GM19324 (cell line): Measurements from ENCODE around the gene TBC1D9.

ENCODE experiments used
- ATAC-seq: cut with Tn5 transposase; IDR thresholded peaks from one replicate; pipeline ENCODE4 v1.9.1; 2021; ENCODE audit warnings: mild to moderate bottlenecking, moderate library complexity; ENCODE audit not compliant: unreplicated experiment, low FRiP score

TBC1D9 gene

GRCh38 chr4:140630246-140630645 is 125.9 kb downstream of the TBC1D9 start:
- no peak for ATAC-seq

- ATAC-seq = no peak
Observed at GRCh38 chr4:140628016-140628415, 128.2 kb downstream of the TBC1D9 start.

GRCh38 chr4:140626661-140627376 is 129.4 kb downstream of the TBC1D9 start:
- ATAC-seq = no peak

GRCh38 chr4:140622333-140622958 is 133.7 kb downstream of the TBC1D9 start:
- no peak for ATAC-seq

- ATAC-seq = no peak
Observed at GRCh38 chr4:140621161-140621560, 135.0 kb downstream of the TBC1D9 start.

- no peak for ATAC-seq
Observed at GRCh38 chr4:140617499-140618248, 138.5 kb downstream of the TBC1D9 start.

GRCh38 chr4:140615451-140615850 is 140.7 kb downstream of the TBC1D9 start:
- no peak for ATAC-seq

- ATAC-seq = no peak
Observed at GRCh38 chr4:140612357-140612756, 143.8 kb downstream of the TBC1D9 start.

GRCh38 chr4:140611854-140612253 is 144.3 kb downstream of the TBC1D9 start:
- ATAC-seq = no peak

GRCh38 chr4:140609548-140610425 is 146.4 kb downstream of the TBC1D9 start:
- ATAC-seq = peak; percentile 57

- no peak for ATAC-seq
Observed at GRCh38 chr4:140607852-140608251, 148.3 kb downstream of the TBC1D9 start.

- ATAC-seq = no peak
Observed at GRCh38 chr4:140604544-140604943, 151.6 kb downstream of the TBC1D9 start.

- no peak for ATAC-seq
Observed at GRCh38 chr4:140603286-140603685, 152.9 kb downstream of the TBC1D9 start.

GRCh38 chr4:140602714-140603113 is 153.5 kb downstream of the TBC1D9 start:
- ATAC-seq = no peak

GRCh38 chr4:140600408-140600807 is 155.8 kb downstream of the TBC1D9 start:
- ATAC-seq = no peak

- peak; percentile 88 for ATAC-seq
Observed at GRCh38 chr4:140595065-140595464, 161.1 kb downstream of the TBC1D9 start.

GRCh38 chr4:140584439-140584838 is 171.7 kb downstream of the TBC1D9 start:
- ATAC-seq = no peak

- no peak for ATAC-seq
Observed at GRCh38 chr4:140581078-140581477, 175.1 kb downstream of the TBC1D9 start.

GRCh38 chr4:140579278-140579677 is 176.9 kb downstream of the TBC1D9 start:
- ATAC-seq = no peak

GRCh38 chr4:140575489-140575888 is 180.7 kb downstream of the TBC1D9 start:
- ATAC-seq = no peak

GRCh38 chr4:140571620-140572019 is 184.6 kb downstream of the TBC1D9 start:
- ATAC-seq = no peak
